Measurements from ENCODE around the gene SPOCK3. TPM values are rescaled to one million over a fixed set of nuclear protein-coding genes. Genes with fewer than 3 reads are reported as not detected.

The SPOCK3 gene
- total and polyA plus RNA-seq, 3 experiments from 2014 or later: not detected

DNA sequence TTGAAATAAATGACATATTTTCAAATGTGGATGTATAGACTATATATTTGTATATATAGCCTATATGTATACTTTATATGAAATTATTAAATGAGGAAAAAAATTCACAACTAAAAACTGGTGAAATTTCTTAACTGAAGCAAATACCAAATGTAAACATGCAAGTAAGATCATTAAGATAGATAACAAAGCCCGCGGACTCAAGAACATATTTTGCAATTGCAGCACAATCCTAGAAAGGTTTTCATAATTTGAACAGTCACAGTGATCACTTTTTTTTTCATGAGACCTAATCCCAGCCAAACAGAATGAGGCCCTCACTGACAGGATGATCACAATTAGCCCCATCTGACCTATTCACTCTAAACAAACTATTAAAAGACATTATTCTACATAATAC, 123.2 kb downstream of the SPOCK3 start:
- Mint-ChIP-seq H3K27ac (no peak overlapping the region), H3K27me3 (no peaks in the 10 kb centered on the region), H3K36me3 (no peaks in the 10 kb centered on the region), H3K4me1 (no peaks in the 10 kb centered on the region), H3K4me3 (no peak overlapping the region), H3K9me3 (peaks cover 0 to 30% (median 5%) of the 10 kb centered on the region in 5 donors)
- Histone ChIP-seq H3K4me1 (ENCODE audit: insufficient read depth, low read length) (no peaks in the 10 kb centered on the region), H3K4me3 (ENCODE audit: low read length) (no peak overlapping the region), H3K27me3 (ENCODE audit: insufficient read depth, low read length, poor library complexity, severe bottlenecking) (no peaks in the 10 kb centered on the region), H3K36me3 (ENCODE audit: insufficient read depth, low read length) (no peaks in the 10 kb centered on the region), H3K27ac (ENCODE audit: low read depth, low read length) (no peak overlapping the region), H3K9me3 (ENCODE audit: low read length) (no peaks in the 10 kb centered on the region)
- POLR2A ChIA-PET: no interaction called here
- no peak for DNase-seq
- CTCF ChIA-PET: no interaction called here

DNA sequence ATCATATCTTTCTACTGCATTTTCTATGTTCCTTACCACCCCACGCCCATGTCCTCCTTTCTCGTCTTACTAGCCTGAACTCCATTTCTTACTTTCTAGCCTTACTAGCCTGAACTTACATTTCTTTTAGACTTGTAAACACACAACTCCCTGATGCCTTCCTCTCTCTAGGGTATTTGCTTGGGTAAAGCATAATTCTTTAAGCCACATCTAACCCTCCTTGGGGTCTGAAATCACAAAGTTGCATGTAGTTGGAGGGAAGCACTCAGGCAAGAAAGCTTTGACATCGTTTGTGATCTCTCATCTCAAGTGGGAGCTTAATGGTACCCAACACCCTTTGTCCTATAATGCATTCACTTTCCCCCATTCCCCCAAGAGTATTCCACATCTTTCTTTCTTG, 124.4 kb downstream of the SPOCK3 start:
- no peak for DNase-seq
- no peak overlapping the region for H3K27ac Mint-ChIP-seq
- Histone ChIP-seq H3K27ac (ENCODE audit: low read depth, low read length) (no peak overlapping the region), H3K27me3 (ENCODE audit: insufficient read depth, low read length, poor library complexity, severe bottlenecking) (no peaks in the 10 kb centered on the region), H3K36me3 (ENCODE audit: insufficient read depth, low read length) (no peaks in the 10 kb centered on the region), H3K9me3 (ENCODE audit: low read length) (no peaks in the 10 kb centered on the region), H3K4me1 (ENCODE audit: insufficient read depth, low read length) (no peaks in the 10 kb centered on the region), H3K4me3 (ENCODE audit: low read length) (no peak overlapping the region)
- H3K4me3 Mint-ChIP-seq: no peak overlapping the region
- CTCF ChIA-PET: no interaction called here
- H3K4me1 Mint-ChIP-seq: no peaks in the 10 kb centered on the region
- no peaks in the 10 kb centered on the region for H3K36me3 Mint-ChIP-seq
- peaks cover 0 to 28% (median 5%) of the 10 kb centered on the region in 5 donors for H3K9me3 Mint-ChIP-seq
- POLR2A ChIA-PET: no interaction called here
- H3K27me3 Mint-ChIP-seq: no peaks in the 10 kb centered on the region

GRCh38 chr4:167105857-167106256, 128.4 kb downstream of the SPOCK3 start:
- no peaks in the 10 kb centered on the region for H3K36me3 ChIP-seq (ENCODE audit: insufficient read depth, low read length)
- Mint-ChIP-seq H3K27ac (no peak overlapping the region), H3K27me3 (no peaks in the 10 kb centered on the region), H3K4me1 (no peaks in the 10 kb centered on the region), H3K36me3 (no peaks in the 10 kb centered on the region), H3K9me3 (peaks cover 8 to 37% (median 9%) of the 10 kb centered on the region in 5 donors), H3K4me3 (no peak overlapping the region)
- no peak for DNase-seq
- H3K4me3 ChIP-seq (ENCODE audit: low read length): no peak overlapping the region
- H3K27ac ChIP-seq (ENCODE audit: low read depth, low read length): no peak overlapping the region
- ChIA-PET CTCF (no interaction called here), POLR2A (no interaction called here)
- no peaks in the 10 kb centered on the region for H3K27me3 ChIP-seq (ENCODE audit: insufficient read depth, low read length, poor library complexity, severe bottlenecking)
- no peaks in the 10 kb centered on the region for H3K9me3 ChIP-seq (ENCODE audit: low read length)
- H3K4me1 ChIP-seq (ENCODE audit: insufficient read depth, low read length): no peaks in the 10 kb centered on the region

GRCh38 chr4:167102475-167102874, 131.8 kb downstream of the SPOCK3 start:
- Mint-ChIP-seq H3K4me3 (no peak overlapping the region), H3K27ac (no peak overlapping the region), H3K27me3 (no peaks in the 10 kb centered on the region), H3K9me3 (peaks cover 9 to 30% (median 11%) of the 10 kb centered on the region in 5 donors), H3K36me3 (no peaks in the 10 kb centered on the region), H3K4me1 (no peaks in the 10 kb centered on the region)
- no peak for DNase-seq
- H3K27me3 ChIP-seq (ENCODE audit: insufficient read depth, low read length, poor library complexity, severe bottlenecking): no peaks in the 10 kb centered on the region
- ChIA-PET POLR2A (no interaction called here), CTCF (no interaction called here)
- H3K27ac ChIP-seq (ENCODE audit: low read depth, low read length): no peak overlapping the region
- H3K36me3 ChIP-seq (ENCODE audit: insufficient read depth, low read length): no peaks in the 10 kb centered on the region
- H3K9me3 ChIP-seq (ENCODE audit: low read length): no peaks in the 10 kb centered on the region
- H3K4me3 ChIP-seq (ENCODE audit: low read length): no peak overlapping the region
- no peaks in the 10 kb centered on the region for H3K4me1 ChIP-seq (ENCODE audit: insufficient read depth, low read length)

- DNase-seq: no peak
- Mint-ChIP-seq H3K27ac (no peak overlapping the region), H3K36me3 (no peaks in the 10 kb centered on the region), H3K9me3 (peaks cover 6 to 23% (median 11%) of the 10 kb centered on the region in 5 donors), H3K27me3 (no peaks in the 10 kb centered on the region), H3K4me3 (no peak overlapping the region), H3K4me1 (no peaks in the 10 kb centered on the region)
- Histone ChIP-seq H3K4me1 (ENCODE audit: insufficient read depth, low read length) (no peaks in the 10 kb centered on the region), H3K27me3 (ENCODE audit: insufficient read depth, low read length, poor library complexity, severe bottlenecking) (no peaks in the 10 kb centered on the region), H3K4me3 (ENCODE audit: low read length) (no peak overlapping the region), H3K36me3 (ENCODE audit: insufficient read depth, low read length) (no peaks in the 10 kb centered on the region), H3K27ac (ENCODE audit: low read depth, low read length) (no peak overlapping the region), H3K9me3 (ENCODE audit: low read length) (no peaks in the 10 kb centered on the region)
- POLR2A ChIA-PET: no interaction called here
- CTCF ChIA-PET: no interaction called here
Observed at GRCh38 chr4:167101035-167101434, 133.3 kb downstream of the SPOCK3 start.

DNA sequence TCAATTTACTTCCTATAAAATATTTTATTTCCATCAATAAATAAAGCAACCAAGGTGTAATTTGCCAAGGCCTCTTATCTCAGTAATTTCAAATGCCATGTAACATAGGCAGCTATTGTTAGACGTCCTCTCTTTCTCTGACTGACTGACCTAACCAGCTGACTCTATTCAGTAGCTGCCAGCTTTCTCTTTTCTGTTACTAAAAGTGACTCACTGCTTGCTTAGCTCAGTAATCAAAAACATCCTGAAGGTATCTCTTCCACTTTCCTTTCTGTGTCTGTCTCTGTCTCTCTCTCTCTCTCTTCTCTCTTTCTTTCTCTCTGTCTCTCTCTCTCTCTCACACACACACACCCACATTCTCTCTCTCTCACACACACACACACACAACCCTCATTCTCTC, 134.2 kb downstream of the SPOCK3 start:
- no peak overlapping the region for H3K4me3 ChIP-seq (ENCODE audit: low read length)
- Mint-ChIP-seq H3K27me3 (no peaks in the 10 kb centered on the region), H3K4me3 (no peak overlapping the region), H3K36me3 (no peaks in the 10 kb centered on the region), H3K9me3 (peaks cover 3 to 19% (median 11%) of the 10 kb centered on the region in 5 donors), H3K4me1 (no peaks in the 10 kb centered on the region), H3K27ac (no peak overlapping the region)
- POLR2A ChIA-PET: no interaction called here
- CTCF ChIA-PET: no interaction called here
- no peak for DNase-seq
- H3K27me3 ChIP-seq (ENCODE audit: insufficient read depth, low read length, poor library complexity, severe bottlenecking): no peaks in the 10 kb centered on the region
- H3K36me3 ChIP-seq (ENCODE audit: insufficient read depth, low read length): no peaks in the 10 kb centered on the region
- no peaks in the 10 kb centered on the region for H3K4me1 ChIP-seq (ENCODE audit: insufficient read depth, low read length)
- H3K9me3 ChIP-seq (ENCODE audit: low read length): no peaks in the 10 kb centered on the region
- H3K27ac ChIP-seq (ENCODE audit: low read depth, low read length): no peak overlapping the region

GRCh38 chr4:167088115-167088514, 146.2 kb downstream of the SPOCK3 start:
- Mint-ChIP-seq H3K4me1 (no peaks in the 10 kb centered on the region), H3K4me3 (no peak overlapping the region), H3K9me3 (peaks cover 3 to 17% (median 4%) of the 10 kb centered on the region in 5 donors), H3K36me3 (no peaks in the 10 kb centered on the region), H3K27me3 (no peaks in the 10 kb centered on the region), H3K27ac (no peak overlapping the region)
- no peak overlapping the region for H3K4me3 ChIP-seq (ENCODE audit: low read length)
- no peaks in the 10 kb centered on the region for H3K27me3 ChIP-seq (ENCODE audit: insufficient read depth, low read length, poor library complexity, severe bottlenecking)
- no peak for DNase-seq
- no peaks in the 10 kb centered on the region for H3K4me1 ChIP-seq (ENCODE audit: insufficient read depth, low read length)
- H3K27ac ChIP-seq (ENCODE audit: low read depth, low read length): no peak overlapping the region
- ChIA-PET POLR2A (no interaction called here), CTCF (no interaction called here)
- no peaks in the 10 kb centered on the region for H3K36me3 ChIP-seq (ENCODE audit: insufficient read depth, low read length)
- H3K9me3 ChIP-seq (ENCODE audit: low read length): no peaks in the 10 kb centered on the region

- Histone ChIP-seq H3K36me3 (ENCODE audit: insufficient read depth, low read length) (no peaks in the 10 kb centered on the region), H3K27ac (ENCODE audit: low read depth, low read length) (no peak overlapping the region), H3K4me3 (ENCODE audit: low read length) (no peak overlapping the region), H3K9me3 (ENCODE audit: low read length) (no peaks in the 10 kb centered on the region), H3K4me1 (ENCODE audit: insufficient read depth, low read length) (no peaks in the 10 kb centered on the region), H3K27me3 (ENCODE audit: insufficient read depth, low read length, poor library complexity, severe bottlenecking) (no peaks in the 10 kb centered on the region)
- no peaks in the 10 kb centered on the region for H3K36me3 Mint-ChIP-seq
- H3K27me3 Mint-ChIP-seq: no peaks in the 10 kb centered on the region
- ChIA-PET CTCF (no interaction called here), POLR2A (no interaction called here)
- no peak overlapping the region for H3K4me3 Mint-ChIP-seq
- H3K4me1 Mint-ChIP-seq: no peaks in the 10 kb centered on the region
- H3K9me3 Mint-ChIP-seq: peaks cover 6 to 17% (median 14%) of the 10 kb centered on the region in 5 donors
- DNase-seq: no peak
- no peak overlapping the region for H3K27ac Mint-ChIP-seq
Observed at GRCh38 chr4:167084321-167084720, 150.0 kb downstream of the SPOCK3 start.

DNA sequence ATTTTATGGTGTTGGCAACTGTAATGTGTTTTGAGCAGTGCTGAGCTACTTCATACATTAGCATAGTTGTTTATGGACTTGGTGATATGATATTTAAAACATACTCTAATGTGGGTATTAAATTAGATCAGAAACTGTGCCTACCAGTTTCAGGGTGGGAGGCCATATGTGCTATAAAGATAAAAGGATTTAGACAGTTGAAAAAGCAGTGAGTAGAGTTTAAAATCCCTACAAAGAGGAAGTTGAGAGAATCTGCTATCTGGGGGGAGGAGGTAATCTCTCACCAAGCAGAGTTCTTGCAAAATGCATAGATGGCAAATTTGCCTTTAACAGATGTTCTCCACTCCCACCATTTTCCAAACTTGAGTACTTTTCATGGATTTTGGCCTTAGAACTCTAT, 154.5 kb downstream of the SPOCK3 start:
- Histone ChIP-seq H3K4me3 (ENCODE audit: low read length) (no peak overlapping the region), H3K27ac (ENCODE audit: low read depth, low read length) (no peak overlapping the region), H3K9me3 (ENCODE audit: low read length) (no peaks in the 10 kb centered on the region), H3K27me3 (ENCODE audit: insufficient read depth, low read length, poor library complexity, severe bottlenecking) (no peaks in the 10 kb centered on the region), H3K4me1 (ENCODE audit: insufficient read depth, low read length) (no peaks in the 10 kb centered on the region), H3K36me3 (ENCODE audit: insufficient read depth, low read length) (no peaks in the 10 kb centered on the region)
- no peaks in the 10 kb centered on the region for H3K27me3 Mint-ChIP-seq
- ChIA-PET CTCF (no interaction called here), POLR2A (no interaction called here)
- H3K4me3 Mint-ChIP-seq: no peak overlapping the region
- no peaks in the 10 kb centered on the region for H3K36me3 Mint-ChIP-seq
- no peak overlapping the region for H3K27ac Mint-ChIP-seq
- H3K9me3 Mint-ChIP-seq: peaks cover 9 to 20% (median 14%) of the 10 kb centered on the region in 5 donors
- no peaks in the 10 kb centered on the region for H3K4me1 Mint-ChIP-seq
- DNase-seq: no peak
